GM19452 (cell line): Measurements from ENCODE around the gene SBNO2.

Source experiments
- ATAC-seq: cut with Tn5 transposase; IDR thresholded peaks from one replicate; pipeline ENCODE4 v1.9.1; 2021; ENCODE audit not compliant: unreplicated experiment

The SBNO2 gene

GRCh38 chr19:1156305-1156801 is 17.7 kb downstream of the SBNO2 start:
- no peak for ATAC-seq

- no peak for ATAC-seq
Observed at GRCh38 chr19:1155352-1156304, 18.4 kb downstream of the SBNO2 start.

- ATAC-seq, result no peak
Observed at GRCh38 chr19:1154731-1155351, 19.2 kb downstream of the SBNO2 start.

GRCh38 chr19:1153891-1154730 is 20.0 kb downstream of the SBNO2 start:
- no peak for ATAC-seq

- no peak for ATAC-seq
Observed at GRCh38 chr19:1151917-1152587, 22.0 kb downstream of the SBNO2 start.

- no peak for ATAC-seq
Observed at GRCh38 chr19:1151037-1151724, 22.9 kb downstream of the SBNO2 start.

GRCh38 chr19:1150333-1151036 is 23.6 kb downstream of the SBNO2 start:
- ATAC-seq, result no peak

GRCh38 chr19:1149259-1150045 is 24.6 kb downstream of the SBNO2 start:
- no peak for ATAC-seq

- ATAC-seq, result no peak
Observed at GRCh38 chr19:1147934-1148549, 26.0 kb downstream of the SBNO2 start.

GRCh38 chr19:1146858-1147780 is 26.9 kb downstream of the SBNO2 start:
- ATAC-seq, result no peak

GRCh38 chr19:1146412-1146699 is 27.7 kb downstream of the SBNO2 start:
- no peak for ATAC-seq

- no peak for ATAC-seq
Observed at GRCh38 chr19:1145635-1146411, 28.2 kb downstream of the SBNO2 start.

- no peak for ATAC-seq
Observed at GRCh38 chr19:1144741-1145140, 29.3 kb downstream of the SBNO2 start.

- no peak for ATAC-seq
Observed at GRCh38 chr19:1143828-1144399, 30.2 kb downstream of the SBNO2 start.

GRCh38 chr19:1141944-1142343 is 32.1 kb downstream of the SBNO2 start:
- no peak for ATAC-seq

- no peak for ATAC-seq
Observed at GRCh38 chr19:1140272-1141027, 33.6 kb downstream of the SBNO2 start.
